Endodermal cell (in vitro differentiated cells): Measurements from ENCODE around the gene CDH13. TPM values are rescaled to one million over a fixed set of nuclear protein-coding genes. Genes with fewer than 3 reads are reported as not detected.

ENCODE experiments used
- DNase-seq: peaks from one replicate; pipeline ENCODE4 v3.0.0-alpha.2; 2017
- H3K27ac ChIP-seq: 2 replicates; pipeline ENCODE4 v1.5.1; 2013; ENCODE audit warnings: mild to moderate bottlenecking, low read depth, low read length, moderate library complexity
- H3K27me3 ChIP-seq: 2 replicates; pipeline ENCODE4 v1.6.1; 2013; ENCODE audit warnings: mild to moderate bottlenecking, low read length, moderate library complexity; ENCODE audit not compliant: insufficient read depth, control insufficient read depth, poor library complexity, severe bottlenecking
- H3K36me3 ChIP-seq: 2 replicates; pipeline ENCODE4 v1.7.0; 2013; ENCODE audit warnings: mild to moderate bottlenecking, low read length, moderate library complexity; ENCODE audit not compliant: control insufficient read depth, insufficient read depth
- H3K4me1 ChIP-seq: one replicate; pipeline ENCODE4 v1.7.0; 2013; ENCODE audit warnings: low read length; ENCODE audit not compliant: control insufficient read depth, insufficient read depth
- H3K4me3 ChIP-seq: 2 replicates; pipeline ENCODE4 v1.5.1; 2013; ENCODE audit warnings: mild to moderate bottlenecking, low read length, moderate library complexity
- H3K9ac ChIP-seq: 2 replicates; pipeline ENCODE4 v1.6.1; 2013; ENCODE audit warnings: mild to moderate bottlenecking, low read length, moderate library complexity; ENCODE audit not compliant: poor library complexity, severe bottlenecking; ENCODE audit errors: extremely low read depth
- H3K9me3 ChIP-seq: 2 replicates; pipeline ENCODE4 v1.6.1; 2013; ENCODE audit warnings: mild to moderate bottlenecking, low read length, moderate library complexity; ENCODE audit not compliant: control insufficient read depth
- H3K27ac Mint-ChIP-seq: 2 replicates; pipeline ENCODE4 v1.8.0; 2020; ENCODE audit warnings: mixed read lengths
- H3K27me3 Mint-ChIP-seq: 2 replicates; pipeline ENCODE4 v1.8.0; 2021; ENCODE audit warnings: mild to moderate bottlenecking, mixed read lengths; ENCODE audit not compliant: insufficient read depth
- H3K36me3 Mint-ChIP-seq: 2 replicates; pipeline ENCODE4 v1.8.0; 2020; ENCODE audit warnings: low read depth, mixed read lengths
- H3K4me1 Mint-ChIP-seq: 2 replicates; pipeline ENCODE4 v1.8.0; 2020; ENCODE audit warnings: mixed read lengths
- H3K4me3 Mint-ChIP-seq: 2 replicates; pipeline ENCODE4 v1.8.0; 2020; ENCODE audit warnings: mild to moderate bottlenecking, moderate library complexity, mixed read lengths
- H3K9me3 Mint-ChIP-seq: 2 replicates; pipeline ENCODE4 v1.8.0; 2020; ENCODE audit warnings: mild to moderate bottlenecking, mixed read lengths
- WGBS, 2 experiments: methylation state at CpG; one replicate each; pipeline versions ENCODE4 v1.1.5 to v1.1.7; 2013; ENCODE audit warnings: missing lambda C conversion rate in 2 of 2, mixed read lengths in 1 of 2; ENCODE audit not compliant: insufficient coverage in 1 of 2, insufficient read length in 1 of 2; 5-methylcytosine and 5-hydroxymethylcytosine counted together
- total RNA-seq, 2 donors: library from RNA; stranded (reverse); fragmentation: NEBNext Ultra II Directional in 1 of 2; extraction: Animal tissue kit (Norgen Biotek cat#: 25700) in 1 of 2; gene quantifications; 2 replicates in 1 of 2; 3 replicates in 1 of 2; pipeline ENCODE4 v1.2.1, GENCODE V29; 2021
- TF ChIP-seq, protein P1 (sequence below): fragments of 200-600 bp; sonication (generic); conservative IDR thresholded peaks from 2 replicates; pipeline ENCODE4 v1.5.0; 2021; ENCODE audit warnings: antibody characterized with exemption, mild to moderate bottlenecking

The CDH13 gene
- total RNA-seq, 2 donors from 2014 or later, result 0.86 to 1.8 TPM

DNA sequence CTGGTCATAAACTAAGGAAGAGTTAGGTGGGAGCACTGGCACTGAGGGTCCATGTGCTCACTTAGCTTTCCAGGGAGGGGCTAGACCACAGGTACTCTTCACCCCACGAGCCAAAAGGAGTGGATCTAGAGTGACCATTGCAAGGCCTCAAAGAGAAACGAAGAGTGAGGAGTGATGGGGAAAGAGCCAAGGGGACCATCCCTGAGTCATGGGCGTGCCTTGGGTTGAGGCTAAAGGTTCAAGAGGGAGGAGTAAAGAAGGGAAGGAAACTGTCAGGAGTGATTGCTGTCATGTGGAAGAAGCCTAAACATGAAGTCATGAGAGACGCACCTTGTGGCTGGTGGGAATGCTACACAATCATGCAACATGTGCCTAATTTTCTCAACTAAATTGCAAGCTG is 141.0 kb downstream of the CDH13 start:
- no peaks in the 10 kb centered on the region for H3K4me1 ChIP-seq
- H3K9me3 ChIP-seq, result no peaks in the 10 kb centered on the region
- H3K9ac ChIP-seq, result no peak overlapping the region
- H3K4me1 Mint-ChIP-seq, result peaks cover 2% of the 10 kb centered on the region
- H3K36me3 Mint-ChIP-seq, result no peaks in the 10 kb centered on the region
- no peak overlapping the region for H3K27ac ChIP-seq
- no peaks in the 10 kb centered on the region for H3K27me3 ChIP-seq
- H3K27me3 Mint-ChIP-seq, result no peaks in the 10 kb centered on the region
- WGBS, 2 experiments, result 91 to 95% methylated on average over 4 of the region's 4 CpGs
- H3K27ac Mint-ChIP-seq, result no peak overlapping the region
- H3K36me3 ChIP-seq, result no peaks in the 10 kb centered on the region
- DNase-seq, result no peak
- no peak overlapping the region for H3K4me3 Mint-ChIP-seq
- H3K4me3 ChIP-seq, result no peak overlapping the region
- TF ChIP-seq, protein P1, sequence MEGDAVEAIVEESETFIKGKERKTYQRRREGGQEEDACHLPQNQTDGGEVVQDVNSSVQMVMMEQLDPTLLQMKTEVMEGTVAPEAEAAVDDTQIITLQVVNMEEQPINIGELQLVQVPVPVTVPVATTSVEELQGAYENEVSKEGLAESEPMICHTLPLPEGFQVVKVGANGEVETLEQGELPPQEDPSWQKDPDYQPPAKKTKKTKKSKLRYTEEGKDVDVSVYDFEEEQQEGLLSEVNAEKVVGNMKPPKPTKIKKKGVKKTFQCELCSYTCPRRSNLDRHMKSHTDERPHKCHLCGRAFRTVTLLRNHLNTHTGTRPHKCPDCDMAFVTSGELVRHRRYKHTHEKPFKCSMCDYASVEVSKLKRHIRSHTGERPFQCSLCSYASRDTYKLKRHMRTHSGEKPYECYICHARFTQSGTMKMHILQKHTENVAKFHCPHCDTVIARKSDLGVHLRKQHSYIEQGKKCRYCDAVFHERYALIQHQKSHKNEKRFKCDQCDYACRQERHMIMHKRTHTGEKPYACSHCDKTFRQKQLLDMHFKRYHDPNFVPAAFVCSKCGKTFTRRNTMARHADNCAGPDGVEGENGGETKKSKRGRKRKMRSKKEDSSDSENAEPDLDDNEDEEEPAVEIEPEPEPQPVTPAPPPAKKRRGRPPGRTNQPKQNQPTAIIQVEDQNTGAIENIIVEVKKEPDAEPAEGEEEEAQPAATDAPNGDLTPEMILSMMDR, result no peak
- H3K9me3 Mint-ChIP-seq, result no peaks in the 10 kb centered on the region

DNA sequence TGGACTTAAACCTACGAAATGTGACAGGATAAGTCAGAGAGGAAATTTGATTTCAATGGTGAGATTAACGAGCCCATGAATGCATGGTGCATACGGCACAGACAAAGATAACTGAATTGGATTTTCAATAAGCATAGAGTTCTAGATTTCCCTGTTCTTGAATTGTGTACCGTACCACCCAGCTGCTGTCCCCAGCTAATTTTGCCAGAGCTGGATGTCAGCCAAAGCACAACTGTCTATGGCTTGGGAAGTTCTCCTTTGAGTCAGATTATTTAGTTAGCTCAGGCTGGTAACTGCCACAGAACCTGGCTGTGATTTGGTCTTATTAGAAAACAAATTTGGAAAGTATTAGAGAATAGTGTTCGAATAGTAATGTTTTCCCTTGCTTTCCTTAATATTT is 143.1 kb downstream of the CDH13 start:
- H3K9me3 ChIP-seq, result no peaks in the 10 kb centered on the region
- H3K36me3 ChIP-seq, result no peaks in the 10 kb centered on the region
- WGBS, 2 experiments, result 88 to 95% methylated on average over 5 of the region's 5 CpGs
- Mint-ChIP-seq H3K27ac (no peak overlapping the region), H3K4me3 (no peak overlapping the region), H3K36me3 (no peaks in the 10 kb centered on the region), H3K4me1 (peaks cover 2% of the 10 kb centered on the region), H3K9me3 (no peaks in the 10 kb centered on the region), H3K27me3 (no peaks in the 10 kb centered on the region)
- TF ChIP-seq, protein P1, result no peak
- H3K27ac ChIP-seq, result no peak overlapping the region
- no peaks in the 10 kb centered on the region for H3K27me3 ChIP-seq
- H3K9ac ChIP-seq, result no peak overlapping the region
- DNase-seq, result no peak
- H3K4me1 ChIP-seq, result no peaks in the 10 kb centered on the region
- no peak overlapping the region for H3K4me3 ChIP-seq

DNA sequence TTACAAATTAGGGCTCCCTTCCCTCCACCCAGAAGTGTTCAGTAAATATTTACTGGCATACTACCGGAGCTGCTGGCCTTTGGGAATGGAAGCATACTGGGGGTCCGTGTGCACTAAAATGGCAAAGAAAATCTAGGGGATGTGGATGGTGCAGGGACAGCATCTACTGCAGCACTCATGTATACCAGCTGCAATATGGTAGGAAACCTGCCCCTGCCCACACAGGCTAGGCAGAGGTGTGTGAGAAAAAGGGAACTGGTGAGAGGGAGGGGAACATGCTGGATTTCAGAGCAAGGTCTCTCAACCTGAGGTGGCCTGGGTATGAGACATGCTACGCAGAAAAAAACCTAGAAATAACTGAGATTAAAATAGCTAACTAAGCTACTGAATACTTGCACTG is 145.4 kb downstream of the CDH13 start:
- no peak overlapping the region for H3K27ac ChIP-seq
- Mint-ChIP-seq H3K9me3 (no peaks in the 10 kb centered on the region), H3K4me3 (no peak overlapping the region), H3K27ac (no peak overlapping the region), H3K4me1 (no peaks in the 10 kb centered on the region), H3K36me3 (no peaks in the 10 kb centered on the region), H3K27me3 (no peaks in the 10 kb centered on the region)
- no peak for DNase-seq
- 92 to 96% methylated on average over 2 to 3 of the region's 3 CpGs for WGBS, 2 experiments
- H3K36me3 ChIP-seq, result no peaks in the 10 kb centered on the region
- TF ChIP-seq, protein P1, result no peak
- no peak overlapping the region for H3K9ac ChIP-seq
- H3K27me3 ChIP-seq, result no peaks in the 10 kb centered on the region
- no peaks in the 10 kb centered on the region for H3K9me3 ChIP-seq
- no peak overlapping the region for H3K4me3 ChIP-seq
- H3K4me1 ChIP-seq, result no peaks in the 10 kb centered on the region
